ENCODE data around the gene SDK1. TPM values are rescaled to one million over a fixed set of nuclear protein-coding genes. Genes with fewer than 3 reads are reported as not detected.

The SDK1 gene
- total RNA-seq, 1 donor from 2014 or later = 9.9 TPM

DNA sequence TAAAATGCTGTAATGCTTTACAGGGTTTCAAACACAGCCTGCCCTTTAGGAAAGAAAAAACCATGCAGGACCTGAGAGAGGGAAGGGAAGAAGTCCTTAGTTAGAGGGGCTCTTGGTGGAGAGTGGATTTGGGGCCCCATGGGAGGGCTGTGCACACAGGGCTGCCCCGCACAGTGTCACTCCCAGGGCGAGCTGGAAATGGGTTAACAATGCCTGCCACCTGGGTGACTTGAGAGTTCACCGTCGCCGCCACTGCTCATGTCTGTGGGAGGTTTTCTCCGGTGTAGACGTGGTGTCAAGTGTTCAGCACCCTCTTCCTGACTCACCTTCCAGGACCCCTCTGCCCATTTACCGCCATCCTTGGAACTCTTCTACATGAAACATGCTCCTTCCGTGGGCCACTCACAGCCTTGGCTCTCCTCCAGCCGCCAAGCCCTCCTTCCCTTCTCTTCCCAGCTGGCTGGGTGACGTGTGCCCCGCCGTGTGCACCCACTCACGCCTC, 686.4 kb downstream of the SDK1 start:
- DNase-seq = no peak

DNA sequence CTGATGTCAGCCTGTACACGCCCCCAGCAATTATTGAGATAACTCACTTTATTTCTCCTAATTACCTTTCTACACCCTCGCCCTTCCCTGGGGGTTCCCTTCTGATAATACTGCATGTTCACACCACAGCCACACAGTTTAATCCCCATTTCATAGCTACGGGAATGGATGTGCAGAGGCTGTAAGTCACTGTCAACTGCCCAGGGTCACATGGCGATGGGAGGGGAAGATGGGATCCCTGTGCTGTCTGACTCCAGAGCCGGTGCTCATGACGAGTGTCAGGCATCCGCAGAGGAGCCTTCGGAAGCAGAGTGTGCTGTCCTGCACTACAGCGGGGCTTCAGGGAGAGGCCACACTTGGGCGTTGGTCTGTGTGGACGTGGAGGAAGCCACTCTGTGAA, 688.7 kb downstream of the SDK1 start:
- no peak for DNase-seq

DNA sequence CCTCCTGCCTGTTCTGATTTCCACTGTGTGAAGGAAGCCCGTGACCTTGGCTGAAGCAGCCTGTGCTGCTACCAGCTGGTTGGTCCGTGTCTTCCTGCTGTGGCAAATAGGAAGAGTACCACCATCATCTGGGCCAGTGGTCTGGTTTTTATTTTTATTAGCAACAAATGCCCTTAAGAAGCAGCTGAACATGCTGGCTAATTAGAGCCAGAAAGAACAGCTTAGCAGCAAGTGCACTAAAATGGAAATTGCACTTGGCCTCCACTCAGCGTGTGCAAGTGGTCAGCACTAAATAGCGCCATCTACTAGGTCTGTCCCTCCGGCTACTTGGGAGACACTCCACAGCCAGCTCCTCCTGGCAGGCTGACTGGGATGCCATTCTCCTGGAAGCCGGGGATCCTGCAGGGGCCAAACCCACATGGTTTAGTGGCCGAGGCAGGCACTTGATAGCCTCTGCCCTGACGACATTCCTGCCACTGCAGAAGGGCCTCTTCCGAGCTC, 690.7 kb downstream of the SDK1 start:
- DNase-seq = peak; percentile 53

DNA sequence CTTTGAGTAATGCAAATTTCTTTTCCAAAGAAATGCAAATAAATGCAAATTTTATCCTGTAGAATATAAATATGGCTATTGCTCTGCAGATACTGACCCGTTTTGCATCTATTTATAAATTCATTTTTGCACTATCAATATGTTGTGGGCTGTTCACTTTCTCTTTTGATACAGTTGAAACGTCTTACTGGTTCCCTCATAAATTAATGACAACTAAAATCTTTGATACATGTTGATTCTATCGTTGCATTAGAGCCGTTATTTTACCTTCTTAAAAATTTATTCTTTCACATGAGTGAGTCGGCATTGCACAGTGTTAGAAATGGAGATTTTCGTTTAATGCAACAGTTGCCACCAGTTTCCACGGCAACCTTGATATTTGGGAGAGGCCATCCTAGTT, 691.8 kb downstream of the SDK1 start:
- no peak for DNase-seq

DNA sequence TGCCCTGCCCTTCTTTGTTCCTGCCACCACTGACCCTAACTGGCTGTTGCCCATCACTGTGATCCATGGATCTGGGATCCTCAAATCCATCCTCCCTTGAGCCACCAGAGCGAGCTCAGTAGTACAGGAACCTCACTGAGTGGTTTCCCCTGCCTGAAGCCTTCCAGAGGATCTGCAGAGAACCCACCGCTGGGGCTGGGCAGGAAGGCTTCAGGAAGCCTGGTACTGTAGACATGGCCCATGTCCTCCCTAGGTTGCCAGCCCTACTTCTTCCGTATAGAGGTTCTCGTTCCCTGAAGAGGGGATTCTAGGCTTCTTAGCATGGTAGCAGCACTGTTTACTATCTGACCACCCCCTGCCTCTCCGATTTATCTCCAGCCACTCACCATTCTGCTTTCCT, 693.7 kb downstream of the SDK1 start:
- no peak for DNase-seq

DNA sequence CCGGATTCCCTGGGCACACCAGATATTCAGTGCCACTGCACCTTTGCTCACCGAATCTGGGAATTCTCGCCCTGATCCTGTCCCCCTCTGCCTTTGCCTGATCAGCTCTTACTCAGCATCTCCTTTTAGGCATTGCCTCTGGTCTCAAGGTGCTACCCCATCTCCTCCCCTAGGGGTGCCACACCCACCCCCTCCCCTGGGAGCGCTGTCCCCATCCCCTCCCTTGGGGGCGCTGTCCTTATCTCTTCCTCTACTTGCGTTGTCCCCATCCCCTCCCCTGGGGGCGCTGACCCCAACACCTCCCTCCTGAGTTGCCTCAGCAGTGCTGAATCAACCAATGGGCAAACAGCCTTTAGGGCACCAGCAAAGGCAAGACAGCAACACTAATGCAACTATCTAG, 694.1 kb downstream of the SDK1 start:
- no peak for DNase-seq

DNA sequence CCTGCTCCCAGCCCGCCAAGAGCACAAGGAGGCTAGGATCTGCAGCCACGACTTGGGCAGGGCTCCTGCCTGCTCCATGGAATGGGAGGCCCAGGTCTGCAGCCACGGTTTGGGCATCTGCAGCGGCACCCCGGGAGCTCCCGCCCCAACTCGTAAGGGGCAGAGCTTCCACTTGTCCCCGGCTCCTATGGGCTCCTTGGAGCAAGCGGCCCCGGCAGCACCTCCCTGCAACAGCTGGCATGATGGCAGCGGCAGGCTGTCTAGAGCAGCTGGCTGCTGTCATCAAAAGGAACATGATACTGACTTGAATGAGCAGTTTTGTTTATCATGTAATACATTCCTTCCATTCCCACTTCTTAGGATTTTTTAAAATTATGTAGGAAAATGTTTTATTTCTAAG, 697.0 kb downstream of the SDK1 start:
- peak; percentile 93 for DNase-seq

DNA sequence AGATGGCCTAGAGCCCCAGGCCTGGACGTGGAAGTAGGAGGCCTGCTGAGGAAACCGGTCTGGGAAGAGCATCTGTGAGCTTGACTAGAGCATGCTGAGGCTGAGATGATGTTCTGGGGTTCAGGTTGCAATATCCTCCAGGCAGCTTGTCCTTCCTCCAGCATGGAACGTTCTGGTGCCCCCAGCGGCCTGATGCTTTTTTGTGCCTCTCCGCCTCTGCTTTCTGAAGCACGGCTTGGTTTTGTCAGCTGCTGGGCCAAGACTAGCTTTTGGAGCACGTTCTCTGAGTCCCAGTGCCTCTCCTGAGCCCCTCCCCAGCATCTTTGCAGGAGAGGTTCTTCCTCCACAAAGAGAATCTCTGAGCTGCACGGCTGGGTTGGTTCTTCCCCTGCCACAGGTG, 699.1 kb downstream of the SDK1 start:
- no peak for DNase-seq

DNA sequence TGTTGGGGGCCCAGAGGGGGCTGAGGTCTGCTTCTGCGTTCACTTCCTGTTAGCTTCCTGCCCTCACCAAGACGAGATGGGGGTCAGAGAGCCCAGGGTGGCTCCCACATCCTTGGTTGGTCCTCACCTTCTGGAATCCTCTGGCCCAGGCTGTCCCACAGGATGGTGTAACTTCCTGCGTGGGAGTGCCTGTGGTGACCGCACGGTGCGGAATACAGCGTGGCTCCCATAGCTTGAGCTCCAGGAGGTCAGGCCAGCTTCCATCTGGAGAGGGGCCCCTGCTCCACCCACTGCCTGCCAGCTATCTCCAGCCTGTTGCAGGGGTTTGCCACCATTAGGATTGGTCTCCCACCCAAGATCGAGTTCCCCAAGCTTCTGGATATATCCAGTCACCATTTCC, 699.9 kb downstream of the SDK1 start:
- DNase-seq = no peak

DNA sequence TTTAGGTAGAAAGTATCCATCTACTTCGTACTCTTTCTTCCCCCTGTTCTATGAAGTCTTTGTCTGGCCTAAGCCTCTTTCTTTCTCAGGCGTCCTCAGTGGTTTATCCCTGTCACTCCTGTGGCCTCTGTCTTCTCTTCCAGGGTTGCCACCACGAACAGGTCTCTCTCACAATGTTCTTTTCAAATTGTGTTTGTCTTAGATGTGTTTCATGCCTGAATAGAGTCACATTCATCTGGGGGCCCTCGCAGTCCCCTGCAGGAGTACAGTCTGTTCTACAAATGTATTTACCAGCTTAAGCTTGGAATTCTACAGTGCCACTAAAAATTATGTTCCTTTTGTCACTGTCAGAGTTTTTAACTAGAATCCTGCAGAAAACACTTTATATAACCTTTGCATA, 700.7 kb downstream of the SDK1 start:
- DNase-seq = no peak

DNA sequence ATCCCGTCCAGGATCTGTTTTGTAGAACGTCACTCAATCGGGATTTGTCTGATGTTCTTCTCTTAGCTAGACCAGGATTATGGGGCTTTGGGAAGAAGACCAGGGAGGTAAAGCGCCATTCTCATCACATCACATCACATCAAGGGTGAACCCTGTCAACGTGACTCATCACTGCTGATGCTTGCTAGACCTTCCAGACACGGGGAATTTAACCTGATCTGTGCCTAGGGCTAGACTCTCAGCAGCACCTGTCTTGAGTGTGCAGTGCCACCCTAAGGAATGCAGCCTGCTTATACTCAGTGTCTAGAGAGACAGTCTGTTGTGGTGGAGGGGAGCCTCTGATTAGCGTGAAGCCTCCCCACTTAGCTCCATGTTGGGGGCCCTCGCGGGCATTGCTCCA, 702.5 kb downstream of the SDK1 start:
- DNase-seq = no peak

DNA sequence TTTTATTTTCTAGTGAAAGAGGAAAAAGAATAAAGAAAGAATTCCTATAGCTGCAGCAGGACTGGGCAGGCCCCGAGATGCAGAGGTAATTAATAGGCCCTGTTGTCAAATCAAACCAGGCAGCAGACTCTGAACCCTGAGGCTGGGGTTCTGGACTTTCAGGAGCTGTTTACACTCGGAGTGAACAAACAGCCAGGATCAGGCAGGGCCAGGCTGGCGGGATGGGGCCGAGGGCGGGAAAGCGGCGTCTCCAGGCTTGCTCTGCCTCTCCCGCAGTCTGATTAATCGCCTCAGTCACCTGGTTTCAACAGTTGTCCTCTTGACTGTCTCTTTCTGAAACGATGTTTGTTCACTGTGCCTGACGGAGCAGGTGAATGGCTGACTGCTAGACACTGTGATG, 705.6 kb downstream of the SDK1 start:
- peak; percentile 62 for DNase-seq

DNA sequence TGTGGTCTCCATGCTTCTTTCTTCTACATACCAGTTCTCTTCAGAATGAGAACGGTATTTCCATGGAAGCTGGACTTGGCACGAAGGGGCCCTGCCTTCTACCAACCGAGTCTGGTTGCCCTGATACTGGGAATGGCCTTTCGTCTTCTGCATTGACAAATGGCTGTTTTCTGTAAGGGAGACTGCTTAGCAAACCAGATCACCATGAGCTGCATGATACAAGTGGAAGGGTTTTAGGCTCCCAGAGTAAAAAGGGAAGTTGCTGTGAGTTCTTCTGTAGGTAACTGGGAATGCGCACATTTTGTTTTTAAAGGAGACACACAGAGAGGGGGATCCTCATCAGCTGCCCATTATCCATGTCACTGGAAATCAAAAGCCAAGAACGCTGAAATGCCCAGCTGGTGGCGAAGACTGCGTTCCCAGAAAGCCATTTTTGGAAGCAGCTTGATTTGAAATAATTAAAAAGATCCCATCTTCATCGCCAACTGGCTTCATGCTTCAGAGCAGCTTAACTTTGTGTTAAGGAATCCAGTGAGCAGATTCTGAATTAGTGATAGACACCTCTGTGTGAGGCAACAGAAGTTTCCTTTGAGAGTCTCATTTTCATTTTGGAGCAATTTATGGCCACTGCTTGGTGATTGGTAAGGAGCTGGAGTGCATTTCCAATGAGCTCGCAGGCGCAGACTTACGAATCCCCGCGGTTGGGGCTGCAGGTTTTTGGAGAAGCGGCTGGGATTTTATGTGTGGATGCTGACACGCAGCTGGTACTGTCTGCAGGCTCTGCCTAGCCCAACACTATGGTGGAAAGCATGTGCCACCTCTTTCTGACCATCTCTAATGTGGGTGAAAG, 708.4 kb downstream of the SDK1 start:
- peak; percentile 73 for DNase-seq

DNA sequence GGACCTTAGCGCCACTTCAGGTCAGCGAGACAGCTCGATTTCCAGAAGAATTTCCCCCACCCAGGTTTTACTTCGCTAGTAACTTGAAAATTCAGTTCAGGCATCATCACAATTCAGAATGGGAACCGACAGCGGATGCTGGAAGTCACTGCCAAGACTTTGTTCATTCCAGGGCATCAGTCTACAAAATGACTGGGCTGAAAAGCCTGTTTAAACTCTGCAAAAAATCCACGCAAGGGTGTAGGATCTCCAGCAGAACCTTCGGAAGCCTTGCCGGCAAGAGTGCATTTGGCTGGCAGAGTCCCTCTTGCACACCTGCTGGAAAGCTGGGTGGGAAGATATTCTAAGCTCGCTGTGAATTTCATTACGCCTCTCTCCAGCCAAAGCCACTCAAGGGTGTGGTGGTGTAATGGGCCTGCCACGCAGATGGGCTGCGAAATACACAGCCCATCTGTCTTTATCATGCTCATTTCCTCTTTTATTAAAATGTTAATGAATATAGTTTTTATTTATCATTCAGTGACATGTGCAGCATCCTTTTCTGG, 709.1 kb downstream of the SDK1 start:
- DNase-seq = peak; percentile 93

DNA sequence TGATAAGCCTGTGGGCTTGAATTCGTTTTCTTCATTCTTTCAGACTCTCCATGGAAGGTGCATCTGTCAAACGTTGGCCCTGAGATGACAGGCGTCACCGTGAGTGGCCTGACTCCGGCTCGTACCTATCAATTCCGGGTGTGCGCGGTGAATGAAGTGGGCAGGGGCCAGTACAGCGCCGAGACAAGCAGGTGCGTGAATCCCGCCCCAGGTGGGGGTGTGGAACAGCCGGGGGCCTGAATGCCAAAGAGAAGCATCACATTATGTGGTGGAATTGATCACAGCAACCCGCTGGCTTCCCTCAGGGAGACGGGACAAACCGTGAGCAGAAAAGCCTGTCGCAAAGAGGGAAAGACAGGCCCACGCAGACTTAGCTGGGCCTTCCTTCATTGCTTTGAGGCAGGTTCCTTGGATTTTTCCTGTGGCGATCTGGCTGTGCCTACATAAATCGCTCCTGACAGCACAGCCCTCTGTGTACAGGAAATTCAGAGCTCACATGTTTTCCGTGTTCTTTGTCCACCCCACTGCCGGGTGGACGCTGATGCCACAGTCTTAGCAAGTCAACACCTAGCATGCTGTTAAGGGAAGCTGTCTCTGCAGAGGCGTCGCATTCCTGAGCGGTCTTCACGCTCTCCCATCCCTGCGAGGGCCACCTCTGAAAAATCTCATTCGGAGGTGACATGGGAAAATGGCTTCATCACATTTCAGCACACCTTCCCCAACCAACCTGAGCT, 710.0 kb downstream of the SDK1 start:
- DNase-seq = no peak

DNA sequence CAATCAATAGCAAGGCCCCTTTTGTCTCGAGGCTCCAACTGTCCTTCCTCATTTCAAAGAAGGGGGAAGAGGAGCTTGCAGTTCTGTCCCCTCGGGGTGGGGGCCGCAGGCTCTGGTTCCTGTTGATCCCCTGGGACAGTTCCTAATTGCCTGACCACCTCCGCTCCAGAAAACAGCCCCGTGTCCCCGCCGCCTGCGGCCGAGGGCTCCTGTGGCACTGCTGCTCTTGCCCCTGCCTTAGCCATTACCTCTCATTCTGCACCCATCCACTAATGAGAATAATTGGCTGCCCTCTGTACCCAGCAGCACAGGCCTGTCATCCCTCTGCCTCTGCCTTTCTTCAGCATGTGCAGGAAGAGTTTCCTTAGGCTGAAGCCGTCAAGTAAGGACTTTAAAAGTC, 712.7 kb downstream of the SDK1 start:
- no peak for DNase-seq

DNA sequence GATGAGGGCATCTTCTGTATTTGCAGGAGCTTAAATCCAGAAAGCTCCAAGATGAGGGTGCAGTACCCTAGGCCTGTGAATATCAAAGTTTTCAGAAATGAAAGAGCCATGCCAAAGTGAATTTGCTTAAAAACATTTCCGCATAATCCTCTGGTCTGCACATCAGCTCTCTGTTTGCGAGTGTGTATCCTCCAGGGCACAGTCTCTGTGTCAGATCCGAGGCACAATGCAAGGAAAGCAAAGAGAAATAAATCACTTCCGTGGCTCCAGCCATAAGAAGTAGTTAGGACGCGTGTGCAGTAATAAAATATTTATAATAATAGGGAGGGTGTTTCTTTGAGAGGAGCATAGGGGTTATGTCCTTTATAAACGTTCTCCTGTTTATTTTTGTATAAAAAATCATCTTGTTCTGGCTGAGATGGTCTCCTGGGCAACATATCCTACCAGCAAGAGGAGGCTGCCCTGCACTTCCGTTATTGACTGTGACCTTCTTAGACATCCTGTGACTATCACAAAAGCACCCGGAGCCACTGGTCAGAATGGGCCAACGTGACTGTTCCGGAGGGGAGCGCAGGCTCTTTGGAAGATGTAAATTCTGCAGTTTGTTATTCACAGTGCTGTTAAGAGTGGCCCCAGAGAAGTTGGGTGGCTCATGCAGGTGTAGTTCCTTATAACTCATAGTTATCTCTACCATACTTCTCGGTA, 713.4 kb downstream of the SDK1 start:
- no peak for DNase-seq

DNA sequence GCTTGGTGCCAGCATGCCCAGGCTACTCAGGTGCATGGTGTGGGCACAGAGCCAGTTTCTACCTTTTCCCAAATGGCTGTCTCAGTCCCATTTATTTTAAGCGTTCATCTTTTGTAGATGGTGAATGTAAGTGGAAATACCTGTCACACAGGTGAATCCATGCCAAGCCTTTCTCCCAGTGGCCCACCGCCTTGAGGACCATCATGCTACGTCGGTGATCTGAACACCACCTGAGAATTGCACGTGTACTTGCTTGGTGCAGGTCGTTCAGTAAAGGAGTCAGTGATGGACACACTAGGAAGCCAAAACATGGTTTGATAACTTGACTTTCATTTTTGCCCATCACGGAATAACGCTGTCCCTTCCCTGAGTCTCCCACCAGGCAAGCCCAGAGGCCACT, 714.3 kb downstream of the SDK1 start:
- no peak for DNase-seq

DNA sequence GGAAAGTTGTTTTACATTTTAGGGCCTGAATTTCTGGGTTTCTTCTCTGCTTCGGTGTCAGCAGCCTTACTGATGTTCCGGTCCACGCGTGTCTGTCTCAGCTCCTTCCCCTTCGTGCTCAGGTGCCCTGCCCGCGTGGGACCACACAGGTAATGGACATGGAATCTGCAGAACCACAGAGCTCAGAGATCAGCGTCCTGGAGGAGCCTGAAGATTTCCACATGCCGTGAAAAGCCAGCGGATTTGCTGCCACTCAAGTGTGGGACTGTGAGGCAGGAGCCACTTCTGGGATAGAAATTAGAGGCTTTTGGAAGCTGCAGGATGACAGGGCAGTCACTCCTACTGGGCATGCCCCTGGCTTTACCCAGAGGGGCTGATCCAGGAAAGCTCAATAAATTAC, 714.9 kb downstream of the SDK1 start:
- no peak for DNase-seq

DNA sequence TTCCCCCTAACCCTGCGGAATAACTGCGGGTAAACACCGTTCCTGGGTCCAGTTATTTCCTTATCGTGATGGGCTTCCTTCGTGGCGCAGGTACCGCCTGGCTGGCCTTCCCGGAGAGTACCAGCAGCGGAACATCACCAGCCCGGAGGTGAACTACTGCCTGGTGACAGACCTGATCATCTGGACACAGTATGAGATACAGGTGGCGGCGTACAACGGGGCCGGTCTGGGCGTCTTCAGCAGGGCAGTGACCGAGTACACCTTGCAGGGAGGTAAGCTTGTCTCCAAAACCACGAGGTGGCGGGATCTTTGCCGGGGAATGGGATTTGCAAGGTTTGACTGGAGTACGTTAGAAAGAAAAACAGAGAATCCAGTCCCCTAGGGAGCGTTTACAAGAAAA, 716.0 kb downstream of the SDK1 start:
- DNase-seq = no peak

DNA sequence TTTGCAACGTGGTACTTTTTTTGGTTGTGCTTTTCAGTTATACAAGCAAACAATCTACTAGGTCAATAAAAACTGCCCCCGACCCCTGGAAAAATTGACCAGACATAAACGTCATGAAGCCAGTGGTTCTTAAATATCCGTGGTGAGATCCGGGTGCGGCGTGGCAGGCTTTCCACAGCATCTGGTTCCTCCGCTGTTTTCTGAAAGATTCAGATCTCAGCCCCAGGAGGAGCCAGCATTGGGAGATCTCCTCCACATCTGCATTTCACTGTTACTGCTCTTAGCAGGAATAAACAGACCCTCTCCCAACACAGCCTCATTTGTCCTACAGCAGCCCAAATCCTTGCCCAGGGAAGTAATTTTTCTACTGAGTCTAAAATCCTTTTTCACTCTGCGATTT, 716.7 kb downstream of the SDK1 start:
- no peak for DNase-seq

DNA sequence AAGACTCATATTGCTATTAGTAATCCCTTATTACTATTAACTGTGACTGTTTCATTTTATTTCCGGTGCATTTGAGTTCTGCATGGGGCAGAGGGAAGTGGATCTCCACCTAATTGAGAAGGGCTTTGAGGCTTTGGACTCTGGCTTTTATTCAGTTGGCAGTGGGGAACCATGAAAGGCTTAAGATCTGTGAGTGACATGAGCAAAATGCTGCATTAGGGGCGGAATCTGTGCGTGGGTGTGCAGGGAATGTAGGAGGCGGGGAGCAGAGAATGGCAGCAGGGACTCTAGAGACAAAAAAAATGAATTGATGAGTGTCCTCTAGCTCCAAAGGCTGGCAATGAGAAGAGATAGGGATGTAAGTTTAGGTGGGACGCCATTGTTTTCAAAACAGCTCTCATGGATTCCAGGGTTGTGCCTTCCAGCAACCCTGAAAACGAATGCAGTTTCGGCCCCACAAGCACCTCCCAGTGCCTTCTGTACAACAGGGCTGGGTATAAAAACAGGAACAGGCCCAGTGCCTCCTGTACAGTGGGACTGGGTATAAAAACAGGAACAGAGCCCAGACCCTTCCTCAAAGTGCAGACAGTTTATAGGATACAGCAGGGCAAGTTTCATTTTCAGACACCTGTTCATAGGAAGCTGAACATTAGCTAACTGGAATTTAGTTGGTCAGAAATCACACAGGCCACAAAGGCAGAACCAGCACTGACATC, 717.7 kb downstream of the SDK1 start:
- DNase-seq = peak; percentile 59

Data from tongue (tissue), 2 donors.